ENCODE data around the gene TRIM15.

Gene TRIM15

GRCh38 chr6:30147096-30147495 is 16.2 kb upstream of the TRIM15 start:
- DNase-seq: no peak

- DNase-seq: no peak
Observed at GRCh38 chr6:30149234-30149633, 14.1 kb upstream of the TRIM15 start.

- no peak for DNase-seq
Observed at GRCh38 chr6:30149858-30150550, 13.3 kb upstream of the TRIM15 start.

GRCh38 chr6:30150671-30151395 is 12.5 kb upstream of the TRIM15 start:
- DNase-seq: peak; percentile 6

- DNase-seq: no peak
Observed at GRCh38 chr6:30151580-30151979, 11.8 kb upstream of the TRIM15 start.

- DNase-seq: no peak
Observed at GRCh38 chr6:30152016-30152673, 11.2 kb upstream of the TRIM15 start.

GRCh38 chr6:30152910-30153610 is 10.3 kb upstream of the TRIM15 start:
- no peak for DNase-seq

GRCh38 chr6:30154061-30154460 is 9.3 kb upstream of the TRIM15 start:
- DNase-seq: no peak

- DNase-seq: peak; percentile 69
Observed at GRCh38 chr6:30154709-30155519, 8.4 kb upstream of the TRIM15 start.

GRCh38 chr6:30155520-30156261 is 7.7 kb upstream of the TRIM15 start:
- DNase-seq: no peak

- peak; percentile 47 for DNase-seq
Observed at GRCh38 chr6:30156262-30156599, 7.1 kb upstream of the TRIM15 start.

GRCh38 chr6:30156774-30157173 is 6.6 kb upstream of the TRIM15 start:
- DNase-seq: no peak

- no peak for DNase-seq
Observed at GRCh38 chr6:30157581-30157980, 5.8 kb upstream of the TRIM15 start.

- DNase-seq: no peak
Observed at GRCh38 chr6:30157999-30158398, 5.3 kb upstream of the TRIM15 start.

- no peak for DNase-seq
Observed at GRCh38 chr6:30158475-30159040, 4.8 kb upstream of the TRIM15 start.

- DNase-seq: no peak
Observed at GRCh38 chr6:30160008-30160784, 3.1 kb upstream of the TRIM15 start.

- DNase-seq: no peak
Observed at GRCh38 chr6:30160785-30161531, 2.4 kb upstream of the TRIM15 start, which contains the start of gene TRIM10. TSS of gene TRIM10 (minus strand) at chr6:30161211. CDS start at chr6:30160858, 353 bp downstream.

- no peak for DNase-seq
Observed at GRCh38 chr6:30162265-30163089, 869 bp upstream of the TRIM15 start.
